H9 (cell line): ENCODE results near the gene USP17L18. TPM values are rescaled to one million over a fixed set of nuclear protein-coding genes. Genes with fewer than 3 reads are reported as not detected.
"Not testable (repeated sequence)": the region's sequence is repeated elsewhere in the genome, so short reads cannot be mapped to it uniquely, and the experiment has no call there.

ENCODE experiments used
- DNase-seq: peaks from one replicate; pipeline ENCODE4 v3.0.0-alpha.2; 2017
- H2AFZ ChIP-seq: one replicate; pipeline ENCODE4 v1.6.1; 2013; ENCODE audit warnings: mild to moderate bottlenecking, low read length, control low read depth, moderate library complexity
- H2AK5ac ChIP-seq: 2 replicates; pipeline ENCODE4 v1.6.1; 2013; ENCODE audit warnings: low read length, control low read depth, mixed read lengths; ENCODE audit not compliant: insufficient read length
- H2BK120ac ChIP-seq: one replicate; pipeline ENCODE4 v1.6.1; 2013; ENCODE audit warnings: low read depth, mild to moderate bottlenecking, low read length, control low read depth, inconsistent platforms; ENCODE audit not compliant: poor library complexity, severe bottlenecking
- H2BK12ac ChIP-seq: 2 replicates; pipeline ENCODE4 v1.6.1; 2013; ENCODE audit warnings: low read length, control low read depth, mixed read lengths, low read depth; ENCODE audit not compliant: insufficient read length
- H2BK15ac ChIP-seq: 2 replicates; pipeline ENCODE4 v1.6.1; 2013; ENCODE audit warnings: low read depth, low read length, control low read depth
- H2BK20ac ChIP-seq: one replicate; pipeline ENCODE4 v1.6.1; 2013; ENCODE audit warnings: low read depth, mild to moderate bottlenecking, low read length, control low read depth, inconsistent platforms; ENCODE audit not compliant: poor library complexity, severe bottlenecking
- H2BK5ac ChIP-seq: 2 replicates; pipeline ENCODE4 v1.6.1; 2013; ENCODE audit warnings: low read length, control low read depth, mixed read lengths; ENCODE audit not compliant: insufficient read length
- H3K14ac ChIP-seq: 2 replicates; pipeline ENCODE4 v1.6.1; 2013; ENCODE audit warnings: low read length, control low read depth; ENCODE audit not compliant: insufficient read depth
- H3K18ac ChIP-seq: 2 replicates; pipeline ENCODE4 v1.6.1; 2013; ENCODE audit warnings: low read depth, mild to moderate bottlenecking, mixed read lengths, low read length, control low read depth; ENCODE audit not compliant: insufficient read length
- H3K23ac ChIP-seq: 2 replicates; pipeline ENCODE4 v1.6.1; 2013; ENCODE audit warnings: low read length, control low read depth, mixed read lengths, low read depth; ENCODE audit not compliant: insufficient read length
- H3K23me2 ChIP-seq: 2 replicates; pipeline ENCODE4 v1.6.1; 2013; ENCODE audit warnings: low read depth, mild to moderate bottlenecking, mixed read lengths, low read length, control low read depth; ENCODE audit not compliant: insufficient read length, poor library complexity, severe bottlenecking
- H3K27ac ChIP-seq: 2 replicates; pipeline ENCODE4 v1.5.1; 2013; ENCODE audit warnings: low read length, control low read depth, mixed read lengths, low read depth; ENCODE audit not compliant: insufficient read length
- H3K27me3 ChIP-seq: 2 replicates; pipeline ENCODE4 v1.6.1; 2013; ENCODE audit warnings: low read length, control low read depth, inconsistent platforms; ENCODE audit not compliant: insufficient read depth
- H3K4ac ChIP-seq: 2 replicates; pipeline ENCODE4 v1.6.1; 2013; ENCODE audit warnings: low read depth, mild to moderate bottlenecking, control low read depth, inconsistent platforms, low read length, moderate library complexity
- H3K4me1 ChIP-seq: 2 replicates; pipeline ENCODE4 v1.6.1; 2013; ENCODE audit warnings: low read length, control low read depth, inconsistent platforms; ENCODE audit not compliant: insufficient read depth
- H3K4me2 ChIP-seq: 2 replicates; pipeline ENCODE4 v1.6.1; 2013; ENCODE audit warnings: low read length, control low read depth, mixed read lengths; ENCODE audit not compliant: insufficient read length, insufficient read depth
- H3K56ac ChIP-seq: 2 replicates; pipeline ENCODE4 v1.6.1; 2013; ENCODE audit warnings: low read depth, mild to moderate bottlenecking, mixed read lengths, low read length, control low read depth; ENCODE audit not compliant: insufficient read length
- H3K79me1 ChIP-seq: 2 replicates; pipeline ENCODE4 v1.6.1; 2013; ENCODE audit warnings: low read depth, mild to moderate bottlenecking, moderate library complexity, low read length, control low read depth, inconsistent platforms; ENCODE audit not compliant: insufficient read depth, poor library complexity, severe bottlenecking
- H3K79me2 ChIP-seq: 2 replicates; pipeline ENCODE4 v1.6.1; 2013; ENCODE audit warnings: low read length, control low read depth, inconsistent platforms; ENCODE audit not compliant: insufficient read depth
- H3K9ac ChIP-seq: 2 replicates; pipeline ENCODE4 v1.6.1; 2013; ENCODE audit warnings: low read length, control low read depth, mixed read lengths; ENCODE audit not compliant: insufficient read length; ENCODE audit errors: extremely low read depth
- H3K9me3 ChIP-seq: one replicate; pipeline ENCODE4 v1.6.1; 2013; ENCODE audit warnings: low read depth, low read length, inconsistent platforms; ENCODE audit not compliant: control insufficient read depth
- H3T11ph ChIP-seq: one replicate; pipeline ENCODE4 v1.6.1; 2013; ENCODE audit warnings: mild to moderate bottlenecking, low read length, control low read depth, inconsistent platforms
- H4K20me1 ChIP-seq: one replicate; pipeline ENCODE4 v1.6.1; 2013; ENCODE audit not compliant: control insufficient read depth, insufficient read length, insufficient read depth
- H4K5ac ChIP-seq: 2 replicates; pipeline ENCODE4 v1.6.1; 2013; ENCODE audit warnings: low read depth, mild to moderate bottlenecking, mixed read lengths, low read length, control low read depth; ENCODE audit not compliant: insufficient read length
- H4K8ac ChIP-seq: replicated peaks from 2 replicates; pipeline ENCODE4 v1.6.1; 2013; ENCODE audit warnings: low read length, control low read depth, mixed read lengths, low read depth; ENCODE audit not compliant: insufficient read length
- H4K91ac ChIP-seq: 2 replicates; pipeline ENCODE4 v1.6.1; 2013; ENCODE audit warnings: low read depth, mild to moderate bottlenecking, moderate library complexity, mixed read lengths, low read length, control low read depth; ENCODE audit not compliant: insufficient read length
- H3K27ac Mint-ChIP-seq, 3 experiments: 2 replicates in 2 of 3; 3 replicates in 1 of 3; pipeline ENCODE4 v1.8.0; 2020 to 2021; ENCODE audit warnings: mixed read lengths in 3 of 3, mild to moderate bottlenecking in 1 of 3, moderate library complexity in 1 of 3
- H3K27me3 Mint-ChIP-seq: 2 replicates; pipeline ENCODE4 v1.8.0; 2021; ENCODE audit warnings: low read depth, mild to moderate bottlenecking, moderate library complexity, mixed read lengths
- H3K36me3 Mint-ChIP-seq, 3 experiments: 2 replicates in 2 of 3; 3 replicates in 1 of 3; pipeline ENCODE4 v1.8.0; 2020 to 2021; ENCODE audit warnings: low read depth in 3 of 3, mixed read lengths in 3 of 3; ENCODE audit not compliant: insufficient read depth in 1 of 3
- H3K4me1 Mint-ChIP-seq, 2 experiments: 2 replicates each; pipeline ENCODE4 v1.8.0; 2020; ENCODE audit warnings: mixed read lengths in 2 of 2
- H3K4me3 Mint-ChIP-seq, 2 experiments: 2 replicates in 1 of 2; 3 replicates in 1 of 2; pipeline ENCODE4 v1.8.0; 2020 to 2021; ENCODE audit warnings: mild to moderate bottlenecking in 2 of 2, mixed read lengths in 2 of 2, moderate library complexity in 1 of 2
- H3K9me3 Mint-ChIP-seq, 2 experiments: 2 replicates in 1 of 2; 3 replicates in 1 of 2; pipeline ENCODE4 v1.8.0; 2020; ENCODE audit warnings: mild to moderate bottlenecking in 2 of 2, mixed read lengths in 2 of 2, moderate library complexity in 1 of 2
- WGBS: extraction: QIAGEN DNeasy Blood & Tissue Kit; methylation state at CpG from one replicate; pipeline ENCODE4 v1.1.7; 2013; ENCODE audit warnings: missing lambda C conversion rate, low lambda C conversion rate, mixed read lengths; ENCODE audit not compliant: insufficient read length; ENCODE audit errors: extremely low coverage; 5-methylcytosine and 5-hydroxymethylcytosine counted together
- total RNA-seq: library from RNA; stranded (reverse); gene quantifications from 2 replicates; pipeline ENCODE4 v1.2.1, GENCODE V29; 2021

USP17L18 gene
- total RNA-seq, 1 experiment from 2014 or later = not detected

DNA sequence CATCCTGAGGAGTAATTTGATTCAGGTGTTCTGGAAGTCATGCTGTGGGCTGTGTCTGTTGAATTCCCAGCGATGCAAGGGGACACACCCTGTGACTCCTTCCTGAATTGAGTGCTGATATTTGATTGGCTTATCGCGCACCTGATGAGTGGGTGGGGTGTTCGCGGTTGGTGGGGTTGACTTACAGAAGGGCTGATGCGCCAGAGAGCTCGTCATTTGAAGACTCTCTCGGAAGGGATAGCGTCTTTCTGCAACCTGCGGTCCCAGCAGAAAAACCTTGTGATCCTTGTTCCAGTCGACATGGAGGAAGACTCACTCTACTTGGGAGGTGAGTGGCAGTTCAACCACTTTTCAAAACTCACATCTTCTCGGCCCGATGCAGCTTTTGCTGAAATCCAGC is 14.1 kb downstream of the USP17L18 start, which contains the start of gene USP17L21:
TSS of gene USP17L21 (plus strand) at position 301 of the 400 bp plus-strand sequence. CDS start at position 301, 0 bp downstream.
- H3K27me3 ChIP-seq, H3K4me1 ChIP-seq, H3K27ac Mint-ChIP-seq, H4K20me1 ChIP-seq, H2BK120ac ChIP-seq, H3K14ac ChIP-seq, H3K27ac ChIP-seq, H3K23ac ChIP-seq, H3K79me2 ChIP-seq, H4K91ac ChIP-seq, H2BK20ac ChIP-seq, H3K4ac ChIP-seq, H3K18ac ChIP-seq, H3T11ph ChIP-seq, H4K8ac ChIP-seq, H4K5ac ChIP-seq, H3K56ac ChIP-seq, H3K4me1 Mint-ChIP-seq, H2BK5ac ChIP-seq, H2AFZ ChIP-seq, H3K4me2 ChIP-seq, H3K23me2 ChIP-seq, H3K27me3 Mint-ChIP-seq, H3K9ac ChIP-seq, H2AK5ac ChIP-seq, DNase-seq, H2BK15ac ChIP-seq, H2BK12ac ChIP-seq, H3K79me1 ChIP-seq, H3K9me3 Mint-ChIP-seq, H3K4me3 Mint-ChIP-seq, H3K9me3 ChIP-seq, H3K36me3 Mint-ChIP-seq: not testable (repeated sequence)
- no CpG with 5 or more reads among the region's 13 CpGs for WGBS

DNA sequence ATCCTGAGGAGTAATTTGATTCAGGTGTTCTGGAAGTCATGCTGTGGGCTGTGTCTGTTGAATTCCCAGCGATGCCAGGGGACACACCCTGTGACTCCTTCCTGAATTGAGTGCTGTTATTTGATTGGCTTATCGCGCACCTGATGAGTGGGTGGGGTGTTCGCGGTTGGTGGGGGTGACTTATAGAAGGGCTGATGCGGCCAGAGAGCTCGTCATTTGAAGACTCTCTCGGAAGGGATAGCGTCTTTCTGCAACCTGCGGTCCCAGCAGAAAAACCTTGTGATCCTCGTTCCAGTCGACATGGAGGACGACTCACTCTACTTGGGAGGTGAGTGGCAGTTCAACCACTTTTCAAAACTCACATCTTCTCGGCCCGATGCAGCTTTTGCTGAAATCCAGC is 18.9 kb downstream of the USP17L18 start, which contains the start of gene USP17L22:
TSS of gene USP17L22 (plus strand) at position 301 of the 400 bp plus-strand sequence. CDS start at position 301, 0 bp downstream.
- H3K56ac ChIP-seq, H3K4ac ChIP-seq, H2AK5ac ChIP-seq, H3K23ac ChIP-seq, H3K27ac ChIP-seq, H2BK12ac ChIP-seq, H3K4me1 Mint-ChIP-seq, H3K14ac ChIP-seq, DNase-seq, H2BK5ac ChIP-seq, H3K9ac ChIP-seq, H4K91ac ChIP-seq, H4K5ac ChIP-seq, H3K9me3 Mint-ChIP-seq, H3K36me3 Mint-ChIP-seq, H3K27me3 Mint-ChIP-seq, H3K23me2 ChIP-seq, H4K20me1 ChIP-seq, H2BK120ac ChIP-seq, H3K79me2 ChIP-seq, H2BK15ac ChIP-seq, H3K4me1 ChIP-seq, H2AFZ ChIP-seq, H3K4me2 ChIP-seq, H3T11ph ChIP-seq, H3K9me3 ChIP-seq, H2BK20ac ChIP-seq, H3K27me3 ChIP-seq, H3K79me1 ChIP-seq, H3K18ac ChIP-seq, H4K8ac ChIP-seq, H3K4me3 Mint-ChIP-seq, H3K27ac Mint-ChIP-seq: not testable (repeated sequence)
- WGBS = no CpG with 5 or more reads among the region's 15 CpGs
